Fibroblast of mammary gland (primary cell): ENCODE data around the gene GLIS1.

Experiments used
- DNase-seq: peaks from one replicate; pipeline ENCODE4 v3.0.0-alpha.2; 2010; ENCODE audit warnings: low read depth
- H3K4me3 ChIP-seq: 2 replicates; pipeline ENCODE4 v1.5.1; 2011; ENCODE audit warnings: low read depth, mild to moderate bottlenecking, low read length, moderate library complexity; ENCODE audit not compliant: control insufficient read depth
- TF ChIP-seq, protein P1 (sequence below): conservative IDR thresholded peaks from 2 replicates; pipeline ENCODE4 v1.5.1; 2011; ENCODE audit warnings: low read depth, low read length, inconsistent platforms; ENCODE audit not compliant: control insufficient read depth, insufficient read depth

GLIS1 gene

DNA sequence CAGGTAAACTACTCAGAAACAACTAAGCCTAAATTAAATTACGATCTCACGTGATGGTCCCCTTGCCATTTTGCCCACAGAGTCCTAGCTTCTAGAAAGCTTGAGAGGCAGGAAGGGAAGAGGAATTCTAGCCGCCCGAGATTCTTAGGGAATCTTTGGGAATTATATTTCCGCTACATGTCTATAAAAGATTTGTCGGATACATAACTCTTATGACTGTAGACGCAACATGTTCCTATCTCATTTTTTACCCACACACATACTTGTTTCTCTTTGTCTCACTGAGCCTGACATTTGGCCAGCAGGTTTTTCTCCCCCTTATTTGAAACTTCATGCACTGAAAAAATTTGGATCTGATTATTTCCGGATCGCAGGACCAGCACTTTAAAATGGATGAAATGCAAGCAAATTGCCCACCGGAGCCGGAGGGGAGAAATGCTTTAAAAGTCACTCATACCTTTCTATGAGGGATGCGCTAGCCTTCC is 5.5 kb downstream of the GLIS1 start:
- H3K4me3 ChIP-seq = peak overlapping the region; percentile 16
- TF ChIP-seq, protein P1, sequence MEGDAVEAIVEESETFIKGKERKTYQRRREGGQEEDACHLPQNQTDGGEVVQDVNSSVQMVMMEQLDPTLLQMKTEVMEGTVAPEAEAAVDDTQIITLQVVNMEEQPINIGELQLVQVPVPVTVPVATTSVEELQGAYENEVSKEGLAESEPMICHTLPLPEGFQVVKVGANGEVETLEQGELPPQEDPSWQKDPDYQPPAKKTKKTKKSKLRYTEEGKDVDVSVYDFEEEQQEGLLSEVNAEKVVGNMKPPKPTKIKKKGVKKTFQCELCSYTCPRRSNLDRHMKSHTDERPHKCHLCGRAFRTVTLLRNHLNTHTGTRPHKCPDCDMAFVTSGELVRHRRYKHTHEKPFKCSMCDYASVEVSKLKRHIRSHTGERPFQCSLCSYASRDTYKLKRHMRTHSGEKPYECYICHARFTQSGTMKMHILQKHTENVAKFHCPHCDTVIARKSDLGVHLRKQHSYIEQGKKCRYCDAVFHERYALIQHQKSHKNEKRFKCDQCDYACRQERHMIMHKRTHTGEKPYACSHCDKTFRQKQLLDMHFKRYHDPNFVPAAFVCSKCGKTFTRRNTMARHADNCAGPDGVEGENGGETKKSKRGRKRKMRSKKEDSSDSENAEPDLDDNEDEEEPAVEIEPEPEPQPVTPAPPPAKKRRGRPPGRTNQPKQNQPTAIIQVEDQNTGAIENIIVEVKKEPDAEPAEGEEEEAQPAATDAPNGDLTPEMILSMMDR = no peak
- no peak for DNase-seq

DNA sequence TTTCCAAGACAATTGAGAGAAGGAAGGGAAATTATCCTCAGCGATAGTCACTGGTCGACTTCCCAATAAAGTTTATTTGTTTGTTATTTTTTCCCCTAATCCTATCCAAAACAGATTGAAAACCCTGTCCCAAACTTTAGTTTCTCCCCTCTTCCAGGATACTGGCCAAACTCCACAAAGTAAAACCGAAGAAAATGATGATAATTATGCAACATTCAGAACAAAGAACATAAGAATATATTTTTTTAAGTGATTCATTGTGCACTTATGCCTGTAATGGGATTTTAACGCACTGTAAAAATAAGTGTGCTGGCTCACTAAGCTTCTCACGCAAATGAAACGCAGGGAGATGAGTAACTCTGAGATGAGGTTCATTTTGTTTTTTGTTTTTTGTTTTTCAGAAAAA is 6.0 kb downstream of the GLIS1 start:
- H3K4me3 ChIP-seq = peak overlapping the region; percentile 23
- peak; percentile 95 for DNase-seq
- TF ChIP-seq, protein P1 = no peak

DNA sequence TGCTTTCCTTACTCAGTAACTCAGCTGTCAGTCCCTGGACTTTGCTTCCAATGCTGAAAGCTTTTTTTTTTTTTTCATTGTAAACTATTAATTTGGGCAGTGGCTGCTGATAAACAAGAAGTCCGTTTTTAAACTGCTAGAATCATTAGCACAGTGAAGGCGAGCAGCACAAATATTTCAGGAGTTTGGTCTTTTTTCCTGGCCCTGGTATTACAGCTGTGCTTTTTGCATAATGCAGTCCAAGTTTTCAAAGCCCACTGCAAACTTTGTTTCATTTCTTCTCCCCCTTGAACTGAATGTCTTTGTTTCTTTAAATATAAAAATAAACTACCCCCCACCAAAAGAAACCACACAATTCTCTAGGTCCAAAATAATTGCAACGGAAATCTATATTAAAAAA is 6.6 kb downstream of the GLIS1 start:
- TF ChIP-seq, protein P1 = no peak
- no peak for DNase-seq
- no peak overlapping the region for H3K4me3 ChIP-seq

DNA sequence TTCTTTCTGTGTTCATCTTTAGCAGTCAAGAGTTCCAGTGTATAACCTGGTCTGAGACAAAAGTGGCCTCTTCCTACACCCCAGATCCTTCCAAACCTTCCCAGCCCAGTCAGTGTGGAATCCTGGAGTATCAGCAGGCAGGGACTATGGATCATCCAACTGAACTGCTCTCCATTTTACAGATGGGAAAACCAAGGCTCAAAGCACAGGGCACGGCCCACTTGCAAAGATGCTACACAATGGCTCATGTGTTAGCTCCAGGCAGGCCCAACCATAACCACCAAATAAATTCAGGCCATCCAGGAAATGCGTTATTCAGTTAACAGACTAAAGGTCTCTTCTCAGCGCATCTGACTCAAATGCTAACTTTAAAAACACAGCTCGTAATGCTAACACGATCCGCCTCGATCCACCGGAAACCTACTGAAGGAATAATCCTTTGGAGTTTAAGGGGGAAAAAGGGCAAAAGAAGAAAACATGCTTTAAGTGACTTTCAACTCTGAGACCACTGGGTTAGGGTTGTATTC is 7.1 kb downstream of the GLIS1 start:
- peak; percentile 40 for DNase-seq
- TF ChIP-seq, protein P1 = no peak
- no peak overlapping the region for H3K4me3 ChIP-seq

DNA sequence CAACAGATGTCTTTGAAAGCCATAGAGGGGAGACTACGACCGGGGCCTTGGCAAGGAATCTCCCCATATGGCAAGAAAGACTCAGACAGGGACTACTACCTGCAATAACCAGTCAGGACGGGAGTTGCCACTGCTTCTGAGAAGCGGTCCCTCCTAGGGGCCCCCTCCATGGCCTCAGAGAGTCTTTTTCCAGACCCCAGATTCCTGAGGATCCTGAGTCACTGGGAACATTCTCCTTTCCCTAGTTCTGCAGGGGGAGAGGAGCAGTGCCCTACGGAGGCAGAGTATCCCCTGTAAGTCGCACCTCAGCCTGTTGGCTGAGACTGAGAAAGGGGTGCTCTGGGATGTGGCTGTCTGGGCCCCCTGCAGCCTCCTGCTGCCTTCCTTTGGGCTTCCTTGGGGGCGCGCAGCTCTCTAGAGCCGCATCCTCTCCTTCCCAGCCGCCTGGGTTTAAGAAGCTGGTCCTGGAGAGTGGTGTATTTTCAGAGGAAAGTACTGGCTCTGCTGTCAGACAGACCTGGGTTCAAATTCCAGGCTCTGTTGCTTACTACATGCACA is 7.8 kb downstream of the GLIS1 start:
- no peak for DNase-seq
- TF ChIP-seq, protein P1 = no peak
- no peak overlapping the region for H3K4me3 ChIP-seq

DNA sequence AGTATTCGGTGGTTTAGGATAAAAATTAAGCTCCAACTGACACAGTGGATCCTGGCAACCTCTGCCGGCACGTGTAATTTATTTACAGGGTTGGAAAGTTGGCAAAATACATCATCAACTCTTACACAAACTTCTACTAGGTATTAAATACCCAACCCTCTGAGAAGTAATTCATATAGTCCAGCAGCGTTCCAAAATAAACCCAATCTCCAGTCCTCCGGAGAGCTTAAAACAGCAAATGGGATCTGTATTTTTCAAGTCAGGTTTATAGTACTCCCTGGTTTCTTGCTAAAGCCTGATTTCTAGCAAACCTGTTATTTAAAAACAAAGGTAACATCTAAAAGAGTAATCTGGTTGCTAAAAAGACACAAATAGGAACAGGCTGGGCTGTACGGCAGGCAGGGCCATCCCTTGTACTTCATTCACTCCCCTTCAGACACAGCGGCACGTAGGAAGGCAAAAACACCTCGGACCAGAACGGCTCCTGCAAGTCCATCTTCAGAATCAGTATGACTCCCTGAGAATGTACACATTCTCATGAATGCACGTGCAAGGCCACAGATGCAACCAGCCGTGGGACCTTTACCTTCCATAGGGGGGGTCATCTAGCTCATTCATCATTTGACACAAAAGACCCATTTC is 8.6 kb downstream of the GLIS1 start:
- DNase-seq = no peak
- H3K4me3 ChIP-seq = no peak overlapping the region
- TF ChIP-seq, protein P1 = no peak
